Activated CD4-positive, alpha-beta memory T cell treated with anti-CD3 and anti-CD28 coated beads, Interleukin-2, amount 10 ng/mL, durations not matched to agents 7 days and 5 days (primary cell): Measurements from ENCODE around the gene GON4L. TPM values are rescaled to one million over a fixed set of nuclear protein-coding genes. Genes with fewer than 3 reads are reported as not detected.

Source experiments
- CTCF ChIA-PET: fragments of 350-600 bp; sonication (Branson Sonifier 250); formaldehyde crosslinking; loops from one replicate; lab custom pipeline; 2021; ENCODE audit warnings: antibody characterized with exemption, inconsistent platforms; lab: Charles Lee
- POLR2A ChIA-PET: fragments of 350-600 bp; sonication (Branson Sonifier 250); formaldehyde crosslinking; loops from one replicate; lab custom pipeline; 2021; ENCODE audit warnings: antibody characterized with exemption; lab: Charles Lee
- DNase-seq: peaks from one replicate; pipeline ENCODE4 v3.0.0-alpha.2; 2020
- H3K27ac Mint-ChIP-seq: one replicate; pipeline ENCODE4 v1.8.0; 2021; ENCODE audit warnings: mild to moderate bottlenecking, mixed read lengths
- H3K27me3 Mint-ChIP-seq: one replicate; pipeline ENCODE4 v1.8.0; 2021; ENCODE audit warnings: mixed read lengths
- H3K36me3 Mint-ChIP-seq: one replicate; pipeline ENCODE4 v1.8.0; 2021; ENCODE audit warnings: low read depth, mixed read lengths
- H3K4me1 Mint-ChIP-seq: one replicate; pipeline ENCODE4 v1.8.0; 2021; ENCODE audit warnings: mixed read lengths
- H3K4me3 Mint-ChIP-seq: one replicate; pipeline ENCODE4 v1.8.0; 2021; ENCODE audit warnings: mild to moderate bottlenecking, mixed read lengths
- H3K9me3 Mint-ChIP-seq: one replicate; pipeline ENCODE4 v1.8.0; 2021; ENCODE audit warnings: mixed read lengths
- total RNA-seq, 2 experiments: library from RNA; stranded (reverse); gene quantifications; one replicate each; pipeline ENCODE4 v1.2.3, GENCODE V29; 2021

GON4L gene
- total RNA-seq, 2 experiments from 2014 or later = 76.4 to 76.6 TPM

GRCh38 chr1:155890251-155890650 lies 33.2 kb upstream of the GON4L start:
- peaks cover 6% of the 10 kb centered on the region for H3K36me3 Mint-ChIP-seq
- H3K4me3 Mint-ChIP-seq = no peak overlapping the region
- H3K4me1 Mint-ChIP-seq = peaks cover 17% of the 10 kb centered on the region
- ChIA-PET POLR2A (no interaction called here), CTCF (no interaction called here)
- DNase-seq = no peak
- no peaks in the 10 kb centered on the region for H3K27me3 Mint-ChIP-seq
- no peaks in the 10 kb centered on the region for H3K9me3 Mint-ChIP-seq
- no peak overlapping the region for H3K27ac Mint-ChIP-seq

- H3K27ac Mint-ChIP-seq = no peak overlapping the region
- H3K9me3 Mint-ChIP-seq = no peaks in the 10 kb centered on the region
- DNase-seq = no peak
- H3K36me3 Mint-ChIP-seq = peaks cover 6% of the 10 kb centered on the region
- H3K4me1 Mint-ChIP-seq = peaks cover 17% of the 10 kb centered on the region
- no peaks in the 10 kb centered on the region for H3K27me3 Mint-ChIP-seq
- no peak overlapping the region for H3K4me3 Mint-ChIP-seq
- ChIA-PET CTCF (no interaction called here), POLR2A (no interaction called here)
These were observed 32.6 kb upstream of the GON4L start for GRCh38 chr1:155889566-155889965.

GRCh38 chr1:155888481-155888880 lies 31.5 kb upstream of the GON4L start:
- no peak for DNase-seq
- Mint-ChIP-seq H3K9me3 (no peaks in the 10 kb centered on the region), H3K4me3 (no peak overlapping the region), H3K36me3 (peaks cover 9% of the 10 kb centered on the region), H3K27me3 (no peaks in the 10 kb centered on the region), H3K4me1 (peaks cover 11% of the 10 kb centered on the region), H3K27ac (no peak overlapping the region)
- CTCF ChIA-PET = no interaction called here
- POLR2A ChIA-PET = no interaction called here

- H3K27me3 Mint-ChIP-seq = no peaks in the 10 kb centered on the region
- H3K4me3 Mint-ChIP-seq = no peak overlapping the region
- ChIA-PET POLR2A (interaction anchor here (0.8 kb wide), 1 partner anchor 26 kb away, joined by 3 read pairs; the partner anchor contains the start of gene RIT1), CTCF (no interaction called here)
- no peaks in the 10 kb centered on the region for H3K9me3 Mint-ChIP-seq
- no peak for DNase-seq
- peaks cover 22% of the 10 kb centered on the region for H3K36me3 Mint-ChIP-seq
- no peak overlapping the region for H3K27ac Mint-ChIP-seq
- no peaks in the 10 kb centered on the region for H3K4me1 Mint-ChIP-seq
These were observed 28.0 kb upstream of the GON4L start for GRCh38 chr1:155884982-155885381.

- no peak overlapping the region for H3K4me3 Mint-ChIP-seq
- H3K27ac Mint-ChIP-seq = no peak overlapping the region
- ChIA-PET POLR2A (interaction anchor here (0.8 to 2.0 kb wide), 2 partner anchors 9 to 26 kb away, joined by 3 to 11 read pairs; partner anchors contain the start of gene RIT1), CTCF (no interaction called here)
- H3K4me1 Mint-ChIP-seq = no peaks in the 10 kb centered on the region
- DNase-seq = no peak
- peaks cover 26% of the 10 kb centered on the region for H3K36me3 Mint-ChIP-seq
- no peaks in the 10 kb centered on the region for H3K9me3 Mint-ChIP-seq
- no peaks in the 10 kb centered on the region for H3K27me3 Mint-ChIP-seq
These were observed 27.3 kb upstream of the GON4L start for GRCh38 chr1:155884031-155884960.

GRCh38 chr1:155882766-155883165 lies 25.8 kb upstream of the GON4L start:
- H3K4me3 Mint-ChIP-seq = no peak overlapping the region
- POLR2A ChIA-PET = interaction anchor here (1.0 to 2.0 kb wide), 4 partner anchors 10 to 48 kb away, joined by 3 to 11 read pairs (median 4); partner anchors contain the start of gene SYT11
- H3K36me3 Mint-ChIP-seq = peaks cover 26% of the 10 kb centered on the region
- CTCF ChIA-PET = interaction anchor here (0.7 to 1.1 kb wide), 3 partner anchors 9 to 219 kb away, joined by 3 to 4 read pairs (median 3); no protein-coding TSS in a partner anchor
- no peak for DNase-seq
- H3K27ac Mint-ChIP-seq = no peak overlapping the region
- no peaks in the 10 kb centered on the region for H3K27me3 Mint-ChIP-seq
- no peaks in the 10 kb centered on the region for H3K9me3 Mint-ChIP-seq
- no peaks in the 10 kb centered on the region for H3K4me1 Mint-ChIP-seq

GRCh38 chr1:155882235-155882634 lies 25.2 kb upstream of the GON4L start:
- Mint-ChIP-seq H3K4me1 (no peaks in the 10 kb centered on the region), H3K27ac (no peak overlapping the region), H3K9me3 (no peaks in the 10 kb centered on the region), H3K4me3 (no peak overlapping the region), H3K27me3 (no peaks in the 10 kb centered on the region), H3K36me3 (peaks cover 26% of the 10 kb centered on the region)
- no peak for DNase-seq
- CTCF ChIA-PET = interaction anchor here (0.7 to 1.1 kb wide), 3 partner anchors 9 to 220 kb away, joined by 3 to 4 read pairs (median 3); no protein-coding TSS in a partner anchor
- POLR2A ChIA-PET = interaction anchor here (1.5 to 2.0 kb wide), 3 partner anchors 11 to 22 kb away, joined by 3 to 11 read pairs (median 5); partner anchors contain the start of gene SYT11

GRCh38 chr1:155880950-155881349 lies 23.9 kb upstream of the GON4L start:
- ChIA-PET CTCF (no interaction called here), POLR2A (no interaction called here)
- Mint-ChIP-seq H3K27ac (no peak overlapping the region), H3K4me1 (no peaks in the 10 kb centered on the region), H3K36me3 (peaks cover 22% of the 10 kb centered on the region), H3K9me3 (no peaks in the 10 kb centered on the region), H3K4me3 (no peak overlapping the region), H3K27me3 (no peaks in the 10 kb centered on the region)
- no peak for DNase-seq

GRCh38 chr1:155880251-155880650 lies 23.2 kb upstream of the GON4L start:
- H3K4me1 Mint-ChIP-seq = no peaks in the 10 kb centered on the region
- DNase-seq = no peak
- no peaks in the 10 kb centered on the region for H3K27me3 Mint-ChIP-seq
- CTCF ChIA-PET = no interaction called here
- H3K4me3 Mint-ChIP-seq = no peak overlapping the region
- POLR2A ChIA-PET = no interaction called here
- H3K36me3 Mint-ChIP-seq = peaks cover 25% of the 10 kb centered on the region
- no peaks in the 10 kb centered on the region for H3K9me3 Mint-ChIP-seq
- no peak overlapping the region for H3K27ac Mint-ChIP-seq

- H3K27me3 Mint-ChIP-seq = no peaks in the 10 kb centered on the region
- POLR2A ChIA-PET = no interaction called here
These were observed 20.9 kb upstream of the GON4L start for GRCh38 chr1:155877945-155878344.

GRCh38 chr1:155873860-155874259 lies 16.8 kb upstream of the GON4L start:
- Mint-ChIP-seq H3K9me3 (no peaks in the 10 kb centered on the region), H3K4me3 (no peak overlapping the region), H3K36me3 (peaks cover 20% of the 10 kb centered on the region), H3K27me3 (no peaks in the 10 kb centered on the region), H3K4me1 (no peaks in the 10 kb centered on the region), H3K27ac (no peak overlapping the region)
- CTCF ChIA-PET = interaction anchor here (0.9 kb wide), 1 partner anchor 9 kb away, joined by 4 read pairs; no protein-coding TSS in a partner anchor
- DNase-seq = no peak
- POLR2A ChIA-PET = interaction anchor here (1.1 kb wide), 1 partner anchor 15 kb away, joined by 4 read pairs; the partner anchor contains the start of gene SYT11

More at GRCh38 chr1:155877945-155878344, 20.9 kb upstream of the GON4L start:
- no peak overlapping the region for H3K4me3 Mint-ChIP-seq
- peaks cover 21% of the 10 kb centered on the region for H3K36me3 Mint-ChIP-seq
- no peak for DNase-seq
- H3K27ac Mint-ChIP-seq = no peak overlapping the region
- H3K4me1 Mint-ChIP-seq = no peaks in the 10 kb centered on the region
- H3K9me3 Mint-ChIP-seq = no peaks in the 10 kb centered on the region
- CTCF ChIA-PET = no interaction called here

- H3K36me3 Mint-ChIP-seq = peaks cover 26% of the 10 kb centered on the region
- POLR2A ChIA-PET = interaction anchor here (1.7 kb wide), 1 partner anchor 12 kb away, joined by 5 read pairs; the partner anchor contains the start of gene SYT11
- no peak overlapping the region for H3K27ac Mint-ChIP-seq
- no peaks in the 10 kb centered on the region for H3K9me3 Mint-ChIP-seq
- no peaks in the 10 kb centered on the region for H3K27me3 Mint-ChIP-seq
- CTCF ChIA-PET = interaction anchor here (1.1 kb wide), 1 partner anchor 143 kb away, joined by 3 read pairs; no protein-coding TSS in a partner anchor
- H3K4me1 Mint-ChIP-seq = peaks cover 3% of the 10 kb centered on the region
- H3K4me3 Mint-ChIP-seq = no peak overlapping the region
- no peak for DNase-seq
These were observed 15.5 kb upstream of the GON4L start for GRCh38 chr1:155872527-155872926.

- no peaks in the 10 kb centered on the region for H3K27me3 Mint-ChIP-seq
- H3K4me3 Mint-ChIP-seq = no peak overlapping the region
- peaks cover 26% of the 10 kb centered on the region for H3K36me3 Mint-ChIP-seq
- H3K4me1 Mint-ChIP-seq = peaks cover 3% of the 10 kb centered on the region
- CTCF ChIA-PET = no interaction called here
- POLR2A ChIA-PET = no interaction called here
- no peak overlapping the region for H3K27ac Mint-ChIP-seq
- no peaks in the 10 kb centered on the region for H3K9me3 Mint-ChIP-seq
- no peak for DNase-seq
These were observed 14.4 kb upstream of the GON4L start for GRCh38 chr1:155871390-155871789.
